ENCODE results near the gene NBAS. TPM values are rescaled to one million over a fixed set of nuclear protein-coding genes. Genes with fewer than 3 reads are reported as not detected.

NBAS gene
- total and polyA plus RNA-seq, 9 of the 15 experiments (the other 6 are each of a cell fraction or from before 2014, with no cell fraction given) = 15.3 to 94.4 (median 69.9) TPM

GRCh38 chr2:15591692-15592463 lies 30.7 kb upstream of the NBAS start, which contains the start of gene DDX1 (continued):
- TF ChIP-seq HNRNPL (IDR thresholded peaks at IDR 0.05; ENCODE audit: low read depth, low read length) (peak; percentile 76; the same call in 1 of the 2 replicates), FOXM1 (IDR thresholded peaks at IDR 0.05; ENCODE audit: low read depth) (no peak), FOXM1 (CRISPR knock-in tag; IDR thresholded peaks at IDR 0.05; ENCODE audit: low read depth) (no peak; the same call in 1 of the 2 replicates), NR0B1 (IDR thresholded peaks at IDR 0.05; ENCODE audit: partially characterized antibody) (no peak), RAD21 (CRISPR knock-in tag; conservative IDR thresholded peaks at IDR 0.05 in 1 of 2, IDR thresholded peaks at IDR 0.05 in 1 of 2) (no peak), EWSR1 (IDR thresholded peaks at IDR 0.05; ENCODE audit: borderline replicate concordance, low read depth, partially characterized antibody) (no peak), PRMT5 (CRISPR knock-in tag; IDR thresholded peaks at IDR 0.05) (no peak), POLR2A (conservative IDR thresholded peaks at IDR 0.05) (peak; percentile 95), NR2C2 (CRISPR knock-in tag; IDR thresholded peaks at IDR 0.05) (peak; percentile 81; the same call in 1 of the 2 replicates), NR2C2 (tag; IDR thresholded peaks at IDR 0.05) (peak; percentile 87), ZNF124 (CRISPR knock-in tag; IDR thresholded peaks at IDR 0.05) (no peak), MTA3 (IDR thresholded peaks at IDR 0.05; ENCODE audit: borderline replicate concordance) (peak; percentile 93), NCOA1 (IDR thresholded peaks at IDR 0.05; ENCODE audit: low read depth) (peak; percentile 97), ZNF445 (CRISPR knock-in tag; IDR thresholded peaks at IDR 0.05; ENCODE audit: low read depth) (no peak), PHB (CRISPR knock-in tag; IDR thresholded peaks at IDR 0.05) (no peak), KDM5B (IDR thresholded peaks at IDR 0.05; ENCODE audit: insufficient replicate concordance, low read depth, low read length) (peak; percentile 87), ZSCAN32 (CRISPR knock-in tag; IDR thresholded peaks at IDR 0.05) (no peak), NBN (IDR thresholded peaks at IDR 0.05; ENCODE audit: low read depth) (peak; percentile 59; the same call in 1 of the 2 replicates), PCBP2 (IDR thresholded peaks at IDR 0.05; ENCODE audit: low read depth, low read length, poor library complexity, severe bottlenecking) (no peak), PURB (CRISPR knock-in tag; IDR thresholded peaks at IDR 0.05; ENCODE audit: low read depth) (no peak), JUND (IDR thresholded peaks at IDR 0.05; ENCODE audit: borderline replicate concordance, low read depth, low read length) (peak; percentile 55; the same call in 1 of the 2 replicates), JUND (tag; IDR thresholded peaks at IDR 0.05; ENCODE audit: borderline replicate concordance, low read depth, low read length) (no peak)
- TF ChIP-seq, protein P1, sequence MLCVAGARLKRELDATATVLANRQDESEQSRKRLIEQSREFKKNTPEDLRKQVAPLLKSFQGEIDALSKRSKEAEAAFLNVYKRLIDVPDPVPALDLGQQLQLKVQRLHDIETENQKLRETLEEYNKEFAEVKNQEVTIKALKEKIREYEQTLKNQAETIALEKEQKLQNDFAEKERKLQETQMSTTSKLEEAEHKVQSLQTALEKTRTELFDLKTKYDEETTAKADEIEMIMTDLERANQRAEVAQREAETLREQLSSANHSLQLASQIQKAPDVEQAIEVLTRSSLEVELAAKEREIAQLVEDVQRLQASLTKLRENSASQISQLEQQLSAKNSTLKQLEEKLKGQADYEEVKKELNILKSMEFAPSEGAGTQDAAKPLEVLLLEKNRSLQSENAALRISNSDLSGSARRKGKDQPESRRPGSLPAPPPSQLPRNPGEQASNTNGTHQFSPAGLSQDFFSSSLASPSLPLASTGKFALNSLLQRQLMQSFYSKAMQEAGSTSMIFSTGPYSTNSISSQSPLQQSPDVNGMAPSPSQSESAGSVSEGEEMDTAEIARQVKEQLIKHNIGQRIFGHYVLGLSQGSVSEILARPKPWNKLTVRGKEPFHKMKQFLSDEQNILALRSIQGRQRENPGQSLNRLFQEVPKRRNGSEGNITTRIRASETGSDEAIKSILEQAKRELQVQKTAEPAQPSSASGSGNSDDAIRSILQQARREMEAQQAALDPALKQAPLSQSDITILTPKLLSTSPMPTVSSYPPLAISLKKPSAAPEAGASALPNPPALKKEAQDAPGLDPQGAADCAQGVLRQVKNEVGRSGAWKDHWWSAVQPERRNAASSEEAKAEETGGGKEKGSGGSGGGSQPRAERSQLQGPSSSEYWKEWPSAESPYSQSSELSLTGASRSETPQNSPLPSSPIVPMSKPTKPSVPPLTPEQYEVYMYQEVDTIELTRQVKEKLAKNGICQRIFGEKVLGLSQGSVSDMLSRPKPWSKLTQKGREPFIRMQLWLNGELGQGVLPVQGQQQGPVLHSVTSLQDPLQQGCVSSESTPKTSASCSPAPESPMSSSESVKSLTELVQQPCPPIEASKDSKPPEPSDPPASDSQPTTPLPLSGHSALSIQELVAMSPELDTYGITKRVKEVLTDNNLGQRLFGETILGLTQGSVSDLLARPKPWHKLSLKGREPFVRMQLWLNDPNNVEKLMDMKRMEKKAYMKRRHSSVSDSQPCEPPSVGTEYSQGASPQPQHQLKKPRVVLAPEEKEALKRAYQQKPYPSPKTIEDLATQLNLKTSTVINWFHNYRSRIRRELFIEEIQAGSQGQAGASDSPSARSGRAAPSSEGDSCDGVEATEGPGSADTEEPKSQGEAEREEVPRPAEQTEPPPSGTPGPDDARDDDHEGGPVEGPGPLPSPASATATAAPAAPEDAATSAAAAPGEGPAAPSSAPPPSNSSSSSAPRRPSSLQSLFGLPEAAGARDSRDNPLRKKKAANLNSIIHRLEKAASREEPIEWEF (CRISPR knock-in tag; IDR thresholded peaks at IDR 0.05) = no peak; the same call in 1 of the 2 replicates

Measured in K562 (cell line).